ENCODE measurements around the gene CHL1.

CHL1 gene

DNA sequence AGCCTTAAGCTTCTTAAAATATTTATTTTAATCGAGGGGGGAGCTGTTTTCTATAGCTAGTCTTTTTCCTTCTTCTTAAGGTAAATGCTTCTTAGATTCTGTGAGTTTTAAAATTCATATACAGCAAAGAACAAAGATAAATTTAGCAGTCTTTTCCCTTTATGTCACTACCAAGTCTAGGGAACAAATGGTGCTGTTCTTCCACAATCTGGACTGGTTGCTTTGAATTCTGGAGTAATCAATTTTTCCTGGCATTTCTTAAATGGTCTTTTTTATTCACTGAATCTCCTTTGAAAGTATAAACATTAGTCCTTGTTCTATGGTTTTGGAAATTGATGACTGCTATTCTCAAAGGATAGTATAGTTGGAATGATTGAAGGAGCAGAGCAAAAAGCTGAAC is 82.8 kb downstream of the CHL1 start:
- no peak for DNase-seq (ENCODE audit: low read depth in 4 of 4, low spot score in 1 of 4)

DNA sequence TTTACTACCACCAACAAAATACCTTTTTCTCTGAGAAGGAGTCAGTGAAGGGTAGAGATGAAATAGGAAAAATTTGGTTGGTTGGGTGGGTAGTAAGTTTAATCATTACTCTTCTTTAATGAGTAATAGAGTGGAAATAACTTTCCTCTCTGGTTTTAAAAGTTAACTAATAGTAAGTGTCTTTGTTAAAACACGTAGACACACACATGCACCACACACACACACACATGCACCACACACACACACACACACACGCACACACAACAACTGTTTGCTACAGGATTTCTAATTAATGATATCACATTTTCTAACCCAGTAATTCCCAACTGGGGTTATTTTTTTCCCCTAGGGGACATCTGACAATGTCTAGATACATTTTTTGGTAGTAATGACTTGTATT is 84.1 kb downstream of the CHL1 start:
- DNase-seq (ENCODE audit: low read depth in 4 of 4, low spot score in 1 of 4): no peak

DNA sequence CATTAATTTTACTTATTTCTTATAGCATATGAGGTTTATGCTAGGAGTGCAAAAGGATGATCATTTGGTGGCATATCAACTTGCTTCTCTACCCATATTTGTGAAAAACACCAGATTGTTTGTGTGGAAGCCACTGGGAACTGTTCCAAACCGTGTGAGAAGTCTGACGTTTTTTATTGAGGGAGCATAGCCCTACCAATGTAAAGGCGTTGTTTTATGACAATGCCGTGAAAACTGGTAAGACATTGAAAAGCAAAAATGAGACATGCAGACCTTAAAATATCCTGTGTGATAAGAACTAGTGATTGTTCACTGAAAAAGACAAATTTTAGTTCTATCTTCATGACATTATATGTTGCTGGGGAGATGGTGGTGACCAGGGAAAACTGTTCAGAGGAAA is 87.8 kb downstream of the CHL1 start:
- DNase-seq (ENCODE audit: low read depth in 4 of 4, low spot score in 1 of 4): no peak

DNA sequence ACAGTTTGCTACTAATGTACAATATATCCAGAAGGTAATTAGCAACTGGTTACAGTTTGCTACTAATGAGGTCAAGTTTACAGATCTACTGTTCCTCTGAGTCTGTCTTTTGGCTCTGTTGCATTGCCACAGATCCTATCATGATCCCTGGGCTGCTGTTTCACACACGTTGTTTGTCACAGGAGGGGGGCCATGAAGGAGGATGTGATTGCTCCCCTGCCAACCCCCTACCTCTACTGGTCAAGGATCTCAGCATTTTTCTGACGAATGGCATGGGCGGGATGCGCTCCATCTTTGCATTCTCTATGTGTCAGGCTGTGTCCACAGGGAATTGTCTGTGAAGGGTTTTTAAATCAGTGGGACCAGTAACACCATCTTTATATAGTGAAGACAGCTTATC is 91.9 kb downstream of the CHL1 start:
- DNase-seq (ENCODE audit: low read depth in 4 of 4, low spot score in 1 of 4): no peak

DNA sequence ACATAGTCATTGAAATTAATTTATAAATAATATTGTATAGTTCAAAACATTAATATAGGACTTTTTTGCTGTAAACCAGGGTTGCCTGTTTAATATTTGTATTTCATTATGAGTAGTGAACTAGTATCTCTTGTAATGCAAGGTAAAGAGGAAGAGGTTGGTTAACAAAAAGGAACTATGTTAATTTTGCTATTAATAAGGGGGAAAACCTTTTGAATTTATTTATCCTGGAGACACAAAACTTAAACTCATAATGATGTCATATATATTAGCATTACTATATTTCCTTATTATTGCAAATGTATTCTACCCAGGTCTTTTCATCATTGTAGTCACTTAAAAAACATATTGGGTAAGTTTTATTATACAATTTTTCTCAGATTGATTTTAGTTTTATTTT is 94.5 kb downstream of the CHL1 start:
- no peak for DNase-seq (ENCODE audit: low read depth in 4 of 4, low spot score in 1 of 4)

DNA sequence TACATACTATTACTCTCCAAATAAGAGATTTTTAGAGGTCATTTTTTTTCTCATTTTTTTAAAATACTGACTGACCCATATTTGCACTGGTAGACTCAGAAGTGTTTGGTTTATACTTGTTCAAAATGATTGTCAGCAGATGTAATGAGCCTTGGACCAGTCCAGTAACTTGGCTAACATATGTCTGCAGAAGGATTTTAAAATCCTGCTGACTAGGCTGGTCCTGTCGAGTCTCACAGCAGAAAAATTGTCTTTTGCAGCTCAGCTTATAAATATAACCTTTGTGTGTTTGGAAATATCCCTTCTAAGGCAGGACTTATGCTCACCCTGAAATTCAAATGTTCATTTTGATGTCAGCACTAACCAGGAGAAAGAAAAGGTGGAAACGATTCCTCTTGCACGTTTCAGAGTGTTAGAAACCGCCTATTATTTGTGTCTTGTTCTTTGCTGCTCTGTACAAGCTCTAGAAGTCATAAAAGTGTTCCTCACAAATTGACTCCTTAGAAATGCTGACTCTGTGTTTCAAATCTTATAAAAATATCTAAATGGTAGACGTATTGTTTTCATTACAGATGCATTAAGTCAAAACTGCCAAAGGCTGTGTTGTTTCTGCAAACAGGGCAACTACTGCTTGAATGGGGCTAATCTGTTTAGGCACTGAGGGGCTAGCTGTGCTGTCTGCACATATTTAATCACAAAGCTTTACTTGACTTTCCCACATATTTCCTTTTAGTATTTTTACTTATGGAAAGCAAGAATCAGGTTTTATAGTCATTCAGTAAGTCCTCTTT is 95.3 kb downstream of the CHL1 start:
- DNase-seq (ENCODE audit: low read depth in 4 of 4, low spot score in 1 of 4): no peak

DNA sequence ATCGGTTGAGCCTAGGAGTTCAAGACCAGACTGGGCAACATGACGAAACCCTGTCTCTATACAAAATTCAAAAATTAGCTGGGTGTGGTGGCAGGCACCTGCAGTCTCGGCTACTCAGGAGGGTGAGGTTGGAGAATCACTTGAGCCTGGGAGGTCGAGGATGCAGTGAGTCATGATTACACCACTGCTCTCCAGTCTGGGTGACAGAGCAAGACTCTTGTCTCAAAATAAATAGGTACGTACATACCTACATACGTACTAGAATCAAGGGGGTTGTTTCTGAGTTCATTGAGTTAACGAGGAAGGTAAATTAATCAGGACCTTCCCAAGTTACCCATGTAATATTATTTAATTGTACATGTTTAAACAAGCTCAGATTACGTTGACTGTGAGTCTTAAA is 97.5 kb downstream of the CHL1 start:
- no peak for DNase-seq (ENCODE audit: low read depth in 4 of 4, low spot score in 1 of 4)

DNA sequence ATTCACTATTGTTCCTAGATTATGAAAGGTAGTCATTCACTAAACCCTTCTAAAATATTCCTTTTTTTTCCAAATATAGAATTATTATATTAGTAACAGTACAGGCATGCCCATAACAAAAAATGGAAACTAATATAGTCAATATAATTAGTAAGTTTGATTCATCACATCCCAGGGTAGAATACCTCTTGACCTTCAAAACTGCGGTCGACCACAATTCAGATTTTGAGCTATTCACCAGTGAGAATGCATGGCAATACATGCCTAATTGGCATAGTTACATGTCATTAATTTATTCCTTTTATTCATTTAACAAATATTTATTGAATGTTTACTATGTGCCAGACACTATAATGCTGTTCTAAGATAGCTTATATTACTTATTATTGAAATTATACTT is 98.0 kb downstream of the CHL1 start:
- DNase-seq (ENCODE audit: low read depth in 4 of 4, low spot score in 1 of 4): no peak

DNA sequence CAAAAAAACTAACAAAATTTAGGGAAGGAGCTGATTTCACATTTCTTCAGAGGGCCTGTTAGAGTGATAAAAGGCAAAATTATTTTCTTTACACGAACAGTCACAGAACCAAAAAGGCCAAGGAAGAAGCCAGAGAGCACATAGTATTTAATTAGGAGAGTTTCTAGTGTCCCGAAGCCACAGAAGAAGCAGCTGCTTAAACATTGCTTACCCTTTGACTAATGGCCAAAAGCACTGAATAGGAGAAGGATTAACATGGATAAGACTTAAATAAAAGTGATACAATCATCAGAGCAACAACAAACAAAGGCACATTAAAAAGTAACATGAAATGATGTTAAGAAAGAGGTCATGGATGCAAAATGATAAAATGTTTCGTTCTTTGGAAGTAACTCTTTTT is 98.6 kb downstream of the CHL1 start:
- DNase-seq (ENCODE audit: low read depth in 4 of 4, low spot score in 1 of 4): no peak

DNA sequence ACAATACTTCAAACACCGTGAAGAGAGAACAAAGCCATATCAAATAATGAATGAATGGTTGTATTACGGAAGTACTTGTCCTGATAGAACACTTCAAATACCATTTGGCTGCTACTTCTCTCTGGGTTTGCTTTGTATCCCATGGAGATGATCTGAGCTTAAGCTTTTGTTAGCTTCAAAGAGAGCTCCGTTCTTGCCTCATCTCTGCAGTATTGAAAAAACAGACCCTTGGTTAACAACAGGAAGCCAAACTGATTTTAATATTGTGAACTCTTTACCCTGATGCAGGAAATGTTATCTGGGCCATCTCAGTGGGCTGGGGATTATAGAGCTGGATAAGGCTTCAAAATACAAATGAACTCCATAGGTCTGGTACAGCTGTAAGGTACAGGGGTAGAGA is 101.0 kb downstream of the CHL1 start:
- DNase-seq (ENCODE audit: low read depth in 4 of 4, low spot score in 1 of 4): no peak

DNA sequence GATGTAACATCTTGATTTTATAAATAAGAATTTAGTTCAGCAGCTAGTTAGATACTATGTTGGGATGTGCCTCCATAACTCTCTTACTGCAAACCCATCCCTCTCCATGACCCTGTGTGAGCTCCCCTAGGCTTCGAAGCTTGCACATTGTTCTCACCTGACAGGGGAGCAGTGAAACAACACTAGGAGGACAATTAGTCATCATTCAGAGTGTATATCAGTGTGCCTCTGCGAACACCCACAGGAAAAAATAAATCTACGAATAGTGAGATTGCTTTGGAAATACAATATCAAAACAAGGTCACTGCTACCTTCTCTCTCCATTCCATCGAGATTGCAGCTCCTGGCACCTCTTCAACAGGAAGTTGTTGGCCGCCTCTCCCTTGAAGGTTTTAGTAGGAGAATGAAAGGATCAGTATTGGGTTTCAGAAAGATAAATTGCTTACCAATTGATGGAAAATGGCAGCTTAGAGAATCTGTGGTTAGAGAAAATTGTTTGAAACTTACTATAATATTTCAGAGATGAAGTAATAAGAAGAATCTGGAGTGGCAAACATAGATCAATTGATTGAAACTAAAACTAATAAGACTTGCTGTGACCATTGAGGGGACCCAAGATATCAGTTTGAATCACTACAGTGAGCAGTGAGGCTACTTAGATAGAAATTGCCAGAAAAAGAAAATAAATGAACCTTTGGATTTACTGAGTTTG is 103.2 kb downstream of the CHL1 start:
- no peak for DNase-seq (ENCODE audit: low read depth in 4 of 4, low spot score in 1 of 4)

DNA sequence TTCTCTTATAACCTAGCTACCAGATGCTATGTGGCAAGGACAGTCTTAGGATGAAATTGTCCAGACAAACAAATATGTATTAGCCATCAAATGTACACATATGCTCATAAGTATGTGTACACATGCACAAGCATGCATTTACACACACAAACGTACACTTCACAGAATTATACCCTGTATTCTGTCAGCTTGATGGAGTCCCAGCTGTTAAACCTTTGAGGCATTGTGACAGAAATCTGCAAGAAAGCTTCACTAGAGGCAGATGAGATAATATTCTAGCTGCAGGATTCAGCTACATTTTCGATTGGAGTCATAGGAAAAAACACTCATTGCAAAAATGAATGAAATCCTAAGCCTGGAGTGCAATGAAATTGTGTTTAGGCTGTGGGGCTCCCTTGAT is 110.6 kb downstream of the CHL1 start:
- DNase-seq (ENCODE audit: low read depth in 4 of 4, low spot score in 1 of 4): no peak

DNA sequence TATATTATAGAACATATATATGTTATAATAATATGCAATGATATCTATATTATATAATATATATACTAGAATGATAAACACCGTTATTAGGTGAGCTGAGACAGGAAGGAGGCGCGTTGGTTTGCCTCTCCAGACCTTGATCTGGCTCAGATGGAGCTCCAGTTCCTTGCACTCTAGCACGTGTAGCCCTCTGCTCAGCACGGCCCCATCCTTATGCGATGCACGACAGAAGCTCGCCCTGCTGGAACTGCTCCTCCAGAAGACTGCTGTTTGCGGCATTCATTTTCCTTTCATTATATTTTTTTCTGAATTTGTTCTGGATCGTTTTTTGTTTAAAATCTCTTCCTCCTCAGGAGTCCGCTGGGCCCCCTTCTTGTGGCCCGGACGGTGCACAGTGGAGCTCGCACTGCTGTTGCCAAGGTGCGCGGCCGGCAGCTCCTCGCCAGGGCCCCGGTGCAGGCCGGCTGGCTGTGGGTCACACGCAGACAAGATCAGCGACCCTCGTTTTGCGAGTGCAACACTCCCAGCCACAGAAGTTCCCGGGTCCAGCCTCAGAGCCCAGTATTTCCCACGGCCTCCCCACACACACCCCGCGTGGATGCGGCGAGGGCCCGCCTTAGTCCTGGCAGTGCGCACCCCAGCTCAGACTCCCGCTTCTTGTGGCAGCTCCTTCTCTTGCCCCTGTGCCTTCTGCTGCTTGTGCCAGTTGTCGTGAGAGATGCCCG is 112.2 kb downstream of the CHL1 start:
- no peak for DNase-seq (ENCODE audit: low read depth in 4 of 4, low spot score in 1 of 4)

DNA sequence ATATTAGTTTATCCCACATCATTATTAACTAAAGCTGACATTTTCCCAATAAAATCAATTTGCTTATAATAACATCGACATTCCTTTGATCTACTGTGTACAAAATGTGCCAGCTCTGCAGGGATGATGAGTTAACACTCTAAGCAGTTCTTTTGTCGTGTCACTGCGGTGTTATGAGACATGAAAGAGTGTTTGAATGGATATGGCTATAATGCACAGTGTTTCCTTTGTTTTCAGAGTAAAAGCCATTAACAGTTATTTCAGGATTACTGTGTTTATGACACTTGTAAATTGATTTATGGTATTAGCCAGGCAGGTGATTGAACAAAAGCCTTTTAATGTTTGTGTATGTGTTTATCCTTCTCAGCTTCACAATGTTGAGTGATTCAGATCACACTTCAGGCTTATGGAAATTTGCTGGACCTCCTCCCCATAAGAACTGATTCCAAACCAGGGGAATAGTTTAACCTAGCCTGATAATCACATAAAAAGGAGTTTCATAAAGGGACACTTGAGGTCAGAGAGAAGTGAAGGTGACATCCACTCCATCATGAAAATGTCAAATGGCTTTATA is 115.7 kb downstream of the CHL1 start:
- no peak for DNase-seq (ENCODE audit: low read depth in 4 of 4, low spot score in 1 of 4)

DNA sequence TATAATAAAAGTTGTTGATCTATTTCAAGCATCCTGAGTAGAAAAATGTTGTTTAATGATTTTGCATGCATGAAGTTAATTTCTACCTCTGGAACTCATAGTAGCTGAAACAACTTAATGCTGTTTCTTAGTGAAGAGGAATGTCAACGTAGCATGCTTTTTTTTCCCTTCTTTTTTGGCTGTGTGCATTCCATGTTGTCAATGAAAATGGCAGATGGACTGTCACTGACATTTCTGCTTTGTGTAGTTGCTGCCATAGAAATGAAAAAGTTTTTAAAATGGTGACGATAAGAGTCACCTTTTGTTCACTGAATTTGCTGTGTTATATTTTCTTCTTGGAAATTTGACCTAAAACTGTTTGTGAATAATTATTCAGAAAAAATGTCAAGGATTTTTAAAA is 116.3 kb downstream of the CHL1 start:
- DNase-seq (ENCODE audit: low read depth in 4 of 4, low spot score in 1 of 4): no peak

DNA sequence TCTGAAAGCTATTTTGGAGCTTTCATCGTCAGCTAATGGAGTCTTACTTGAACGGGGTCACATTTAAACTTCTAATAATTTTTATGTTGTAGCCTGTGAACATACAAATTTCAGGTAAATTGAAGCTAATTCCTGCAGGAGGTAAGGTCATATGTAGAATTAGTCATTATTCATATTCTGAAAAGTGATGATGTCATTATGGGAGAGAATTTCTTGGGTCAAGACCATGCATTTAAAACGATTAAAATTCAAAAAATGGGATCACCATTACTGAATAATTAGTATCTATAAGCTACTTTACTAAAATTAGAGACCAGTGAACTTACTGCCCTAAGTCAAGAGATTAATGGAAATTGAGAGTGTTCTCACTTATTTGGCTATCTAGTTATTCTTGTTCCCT is 120.4 kb downstream of the CHL1 start:
- no peak for DNase-seq (ENCODE audit: low read depth in 4 of 4, low spot score in 1 of 4)

DNA sequence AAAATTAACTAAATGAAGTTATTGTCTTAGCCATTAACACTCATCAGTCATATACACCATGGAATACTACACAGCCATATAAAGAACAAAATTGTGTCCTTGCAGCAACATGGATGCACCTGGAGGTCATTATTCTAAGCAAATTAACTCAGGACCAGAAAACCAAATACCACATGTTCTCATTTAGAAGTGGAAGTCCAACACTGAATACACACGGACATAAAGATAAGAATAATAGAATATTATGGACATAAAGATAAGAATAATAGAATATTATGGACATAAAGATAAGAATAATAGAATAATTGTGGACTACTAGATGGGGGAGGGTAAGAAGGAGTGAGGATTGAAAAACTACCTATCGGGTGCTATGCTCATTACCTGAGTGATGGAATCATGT is 122.3 kb downstream of the CHL1 start:
- no peak for DNase-seq (ENCODE audit: low read depth in 4 of 4, low spot score in 1 of 4)

DNA sequence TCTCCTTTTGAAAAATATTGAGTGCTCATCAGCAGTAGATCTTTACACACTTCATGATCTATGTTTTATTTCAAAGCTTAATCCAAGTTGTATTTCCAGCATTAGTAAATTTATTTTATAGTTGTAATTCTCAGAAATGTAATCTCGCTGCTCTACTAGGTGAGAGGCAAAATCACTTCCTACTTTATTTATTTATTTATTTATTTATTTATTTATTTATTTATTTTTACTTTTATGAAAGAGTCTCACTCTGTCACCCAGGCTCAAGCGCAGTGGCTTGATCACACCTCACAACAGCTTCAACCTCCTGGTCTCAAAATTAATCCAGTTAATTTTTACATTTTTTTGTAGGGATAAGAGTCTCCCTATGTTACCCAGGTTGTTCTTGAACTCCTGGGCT is 127.9 kb downstream of the CHL1 start:
- no peak for DNase-seq (ENCODE audit: low read depth in 4 of 4, low spot score in 1 of 4)

DNA sequence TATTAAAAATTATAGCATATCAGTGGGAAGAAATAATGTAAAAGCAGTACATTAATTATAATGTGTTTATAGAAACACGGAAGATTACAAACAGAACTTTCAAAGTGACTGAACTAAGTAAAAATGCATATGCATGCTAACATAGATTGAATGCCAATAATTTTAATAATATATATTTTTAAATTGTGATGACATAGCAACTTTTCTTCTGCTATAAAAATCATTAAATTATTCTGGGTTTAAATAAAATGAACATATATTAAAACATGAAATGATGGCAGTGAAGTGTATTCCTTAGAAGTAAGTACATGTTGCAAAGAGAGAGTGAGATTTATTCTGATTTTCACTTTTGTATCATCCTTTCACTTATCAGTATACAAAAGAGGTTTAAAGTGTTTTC is 128.9 kb downstream of the CHL1 start:
- DNase-seq (ENCODE audit: low read depth in 4 of 4, low spot score in 1 of 4): no peak

DNA sequence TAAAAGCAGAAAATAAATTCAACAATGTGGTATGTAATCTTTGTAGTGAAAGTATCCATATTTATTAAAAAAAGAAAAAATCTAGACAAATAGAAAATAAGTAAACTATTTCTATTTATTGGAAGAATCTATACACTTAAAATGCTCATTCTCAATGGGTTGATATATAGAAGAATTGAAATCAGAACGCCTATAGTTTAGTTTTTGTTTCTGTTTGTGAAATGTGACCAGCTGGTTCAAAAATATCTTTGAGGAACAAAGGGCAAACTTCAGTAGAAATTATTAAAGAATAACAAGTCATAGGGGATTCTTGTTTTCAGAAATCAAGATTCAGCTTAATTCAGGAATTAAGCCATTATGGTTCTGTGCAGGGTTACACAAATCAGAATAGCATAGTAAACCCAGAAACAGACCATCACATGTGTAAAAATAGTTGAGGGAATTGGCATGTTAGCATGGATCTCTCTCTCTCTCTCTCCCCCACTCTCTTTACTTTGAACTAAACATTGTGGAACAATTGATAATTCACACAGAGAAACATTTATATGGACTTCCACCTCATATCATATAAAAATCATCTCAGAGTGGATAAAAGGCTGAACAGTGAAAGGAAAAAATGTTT is 134.0 kb downstream of the CHL1 start:
- no peak for DNase-seq (ENCODE audit: low read depth in 4 of 4, low spot score in 1 of 4)

DNA sequence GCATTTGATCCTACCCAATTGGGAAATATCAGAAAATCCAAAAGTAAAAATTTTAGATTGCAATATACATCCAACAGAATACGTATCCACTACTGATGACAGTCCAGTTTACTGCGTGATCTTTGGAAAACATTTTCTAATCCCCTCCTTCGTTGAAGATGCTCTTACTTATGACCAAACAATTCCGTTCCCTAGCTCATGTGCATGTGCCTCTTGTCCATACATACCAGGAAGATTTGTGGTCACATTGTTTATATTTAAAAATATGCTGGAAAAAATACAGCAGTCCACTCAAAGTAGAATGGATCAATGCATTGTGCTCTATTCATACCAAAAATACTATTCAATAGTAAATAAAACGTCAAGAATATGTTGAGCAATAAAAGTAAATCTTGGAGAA is 135.3 kb downstream of the CHL1 start:
- DNase-seq (ENCODE audit: low read depth in 4 of 4, low spot score in 1 of 4): no peak

DNA sequence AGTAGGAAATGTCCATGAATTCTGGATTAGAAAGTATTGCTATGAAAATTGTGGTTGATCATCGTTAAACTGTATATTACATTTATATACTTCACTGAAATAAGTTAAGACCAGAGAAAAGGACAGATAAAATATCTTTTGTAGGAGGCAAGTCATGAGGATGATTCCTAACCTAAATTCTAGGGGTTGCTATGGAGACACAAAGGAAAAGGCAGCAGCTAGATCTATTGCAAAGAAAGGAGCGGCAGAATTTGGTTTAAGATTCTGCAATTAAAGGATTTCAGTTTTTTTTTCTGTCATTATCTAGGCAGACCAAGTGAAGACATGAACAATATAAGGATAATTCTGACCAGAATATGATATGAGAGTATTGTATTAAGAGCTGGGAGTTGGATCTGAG is 136.1 kb downstream of the CHL1 start:
- no peak for DNase-seq (ENCODE audit: low read depth in 4 of 4, low spot score in 1 of 4)

Measured in stimulated activated CD4-positive, alpha-beta T cell treated with anti-CD3 and anti-CD28 coated beads, Interleukin-1b, Interleukin-23, amount 100 ng/mL, for 24 hours (primary cell).